NB4 (cell line): ENCODE results near the gene ZNF746.

Experiments
- CTCF ChIP-seq: IDR thresholded peaks from one replicate; pipeline ENCODE4 v1.5.1; 2012; ENCODE audit warnings: low read depth, low read length
- MAX ChIP-seq: IDR thresholded peaks from 2 replicates; pipeline ENCODE4 v1.6.1; 2011; ENCODE audit warnings: low read depth, low read length
- MYC ChIP-seq: IDR thresholded peaks from 2 replicates; pipeline ENCODE4 v1.6.1; 2011; ENCODE audit warnings: low read depth, low read length
- POLR2A ChIP-seq: IDR thresholded peaks from 2 replicates; pipeline ENCODE4 v1.6.1; 2011; ENCODE audit warnings: mild to moderate bottlenecking; ENCODE audit not compliant: insufficient read length; ENCODE audit errors: extremely low read depth

DNA sequence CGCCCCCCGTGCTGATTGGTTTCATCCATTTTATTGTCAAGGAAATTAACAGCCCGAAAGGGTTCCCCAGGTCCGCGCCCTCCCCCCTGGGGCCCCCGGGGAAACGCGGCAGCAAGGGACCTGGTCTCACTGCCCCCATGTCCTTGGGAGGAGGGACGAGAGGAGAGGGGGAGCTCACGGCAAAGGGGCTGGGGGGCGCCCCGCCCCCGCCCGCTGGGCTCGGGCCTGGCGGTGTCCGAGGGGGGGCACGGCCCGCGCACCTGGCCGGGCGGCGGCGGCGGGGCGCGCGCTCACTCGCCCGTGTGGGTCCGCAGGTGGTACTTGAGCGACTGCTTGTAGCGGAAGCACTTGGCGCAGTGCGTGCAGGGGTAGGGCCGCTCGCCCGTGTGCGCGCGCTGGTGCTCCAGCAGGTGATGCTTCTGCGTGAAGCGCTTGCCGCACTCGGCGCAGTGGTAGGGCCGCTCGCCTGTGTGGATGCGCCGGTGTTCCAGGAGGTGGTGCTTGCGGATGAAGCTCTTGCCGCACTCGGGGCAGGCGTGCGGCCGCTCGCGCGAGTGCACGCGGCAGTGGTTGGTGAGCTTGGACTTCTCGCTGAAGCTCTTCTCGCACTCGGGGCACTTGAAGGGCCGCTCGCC, 66.0 kb downstream of the ZNF746 start:
- TF ChIP-seq POLR2A (no peak), CTCF (no peak), MYC (no peak), MAX (no peak)
